GM12872 (cell line): Measurements from ENCODE around the gene PCSK5.
A peak's percentile ranks its signal among the peaks of the same experiment; 100 is the strongest.

Experiments
- TF ChIP-seq, protein P1 (sequence below): IDR thresholded peaks from 3 replicates; pipeline ENCODE4 v1.5.1; 2011; ENCODE audit warnings: low read depth, mild to moderate bottlenecking, low read length, moderate library complexity; ENCODE audit not compliant: insufficient read depth

PCSK5 gene

DNA sequence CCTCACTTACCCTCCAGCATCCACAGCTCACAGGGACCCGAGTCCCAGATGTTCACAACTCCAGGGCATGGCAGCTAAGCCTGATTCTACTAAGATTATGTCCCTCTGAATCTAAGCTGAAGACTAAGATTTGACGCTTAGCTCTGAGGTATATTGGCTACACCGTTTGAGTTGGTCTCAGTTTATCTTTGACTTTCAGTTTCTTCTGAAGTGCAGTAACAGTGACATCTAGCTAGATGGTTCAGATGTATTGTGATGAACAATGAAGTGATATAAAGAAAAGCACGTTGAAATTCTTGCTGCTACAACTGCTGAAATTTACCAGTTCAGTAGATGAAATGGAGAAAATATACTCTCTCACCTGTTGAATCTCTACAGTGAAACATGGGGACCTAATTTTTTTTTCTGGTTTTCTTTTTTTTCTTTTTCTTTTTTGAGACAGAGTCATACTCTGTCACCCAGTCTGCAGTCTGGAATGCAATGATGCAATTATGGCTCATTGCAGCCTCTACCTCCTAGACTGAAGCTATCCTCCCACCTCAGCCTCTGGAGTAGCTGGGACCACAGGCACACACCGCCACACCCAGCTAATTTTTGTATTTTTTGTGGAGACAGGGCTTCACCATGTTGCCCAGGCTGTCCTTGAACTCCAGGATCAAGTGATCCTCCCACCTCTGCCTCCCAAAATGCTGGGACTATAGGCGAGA, 488.0 kb downstream of the PCSK5 start:
- TF ChIP-seq, protein P1, sequence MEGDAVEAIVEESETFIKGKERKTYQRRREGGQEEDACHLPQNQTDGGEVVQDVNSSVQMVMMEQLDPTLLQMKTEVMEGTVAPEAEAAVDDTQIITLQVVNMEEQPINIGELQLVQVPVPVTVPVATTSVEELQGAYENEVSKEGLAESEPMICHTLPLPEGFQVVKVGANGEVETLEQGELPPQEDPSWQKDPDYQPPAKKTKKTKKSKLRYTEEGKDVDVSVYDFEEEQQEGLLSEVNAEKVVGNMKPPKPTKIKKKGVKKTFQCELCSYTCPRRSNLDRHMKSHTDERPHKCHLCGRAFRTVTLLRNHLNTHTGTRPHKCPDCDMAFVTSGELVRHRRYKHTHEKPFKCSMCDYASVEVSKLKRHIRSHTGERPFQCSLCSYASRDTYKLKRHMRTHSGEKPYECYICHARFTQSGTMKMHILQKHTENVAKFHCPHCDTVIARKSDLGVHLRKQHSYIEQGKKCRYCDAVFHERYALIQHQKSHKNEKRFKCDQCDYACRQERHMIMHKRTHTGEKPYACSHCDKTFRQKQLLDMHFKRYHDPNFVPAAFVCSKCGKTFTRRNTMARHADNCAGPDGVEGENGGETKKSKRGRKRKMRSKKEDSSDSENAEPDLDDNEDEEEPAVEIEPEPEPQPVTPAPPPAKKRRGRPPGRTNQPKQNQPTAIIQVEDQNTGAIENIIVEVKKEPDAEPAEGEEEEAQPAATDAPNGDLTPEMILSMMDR, result no peak

DNA sequence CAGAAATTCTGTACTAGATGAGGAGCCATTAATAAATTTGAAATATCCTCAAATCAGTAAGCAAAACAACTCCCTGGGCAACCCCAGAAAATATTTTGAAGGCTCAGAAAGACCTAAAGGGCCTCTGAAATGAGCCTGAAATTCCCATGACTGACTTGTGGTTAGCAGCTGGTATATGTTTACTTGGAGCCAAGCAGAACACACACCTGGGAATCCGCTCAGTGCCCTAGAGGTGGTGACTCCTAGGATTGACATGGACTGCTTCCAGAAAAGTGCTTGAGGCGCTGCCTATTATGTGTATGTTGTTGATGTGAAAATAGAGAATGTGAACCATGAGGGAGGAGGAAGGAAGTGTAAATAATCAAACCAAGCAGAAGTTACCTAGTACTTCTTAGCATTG, 489.0 kb downstream of the PCSK5 start:
- TF ChIP-seq, protein P1, result no peak

GRCh38 chr9:76390656-76391055, 500.2 kb downstream of the PCSK5 start:
- TF ChIP-seq, protein P1, result no peak

- TF ChIP-seq, protein P1, result peak; percentile 33; the same call in 2 of the 3 replicates
Observed at GRCh38 chr9:76394195-76394959, 503.9 kb downstream of the PCSK5 start, which contains the start of gene RFK. Gene RFK (minus strand): TSS chr9:76394426. CDS start chr9:76394171, 255 bp downstream.

DNA sequence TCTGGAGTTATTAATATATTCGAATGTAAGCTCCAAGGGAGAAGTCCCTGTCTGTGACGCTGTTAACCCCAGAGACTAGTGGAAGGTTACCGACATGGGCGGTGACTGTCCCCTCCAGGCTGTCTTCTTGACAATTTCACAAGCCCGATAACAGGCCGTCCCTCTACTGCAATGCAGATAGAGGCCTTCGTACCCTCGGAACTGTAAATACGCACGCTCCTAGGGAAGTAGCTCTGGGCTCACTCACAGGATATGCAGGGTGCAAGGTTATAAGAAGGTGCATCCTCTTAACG, 504.4 kb downstream of the PCSK5 start:
- TF ChIP-seq, protein P1, result no peak

GRCh38 chr9:76395381-76395780, 504.9 kb downstream of the PCSK5 start:
- TF ChIP-seq, protein P1, result no peak

DNA sequence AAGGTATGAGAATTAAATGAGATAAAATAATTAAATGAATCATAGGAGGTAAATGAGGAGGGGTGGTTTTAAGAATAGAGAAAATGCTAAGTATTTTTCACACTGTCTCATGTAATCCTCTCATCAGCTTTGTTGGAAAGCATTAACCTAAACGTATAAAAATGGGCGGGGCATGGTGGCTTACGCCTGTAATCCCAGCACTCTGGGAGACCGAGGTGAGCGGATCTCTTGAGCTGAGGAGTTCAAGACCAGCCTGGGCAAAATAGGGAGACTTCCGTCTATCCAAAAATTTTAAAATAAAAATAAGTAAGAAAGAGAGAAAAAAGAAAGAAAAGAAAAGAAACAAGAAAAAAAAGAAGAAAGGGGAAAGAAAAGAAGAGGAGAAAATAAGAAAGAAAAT, 505.7 kb downstream of the PCSK5 start:
- TF ChIP-seq, protein P1, result no peak
